HepG2 (cell line): ENCODE data around the gene CORO7. TPM values are rescaled to one million over a fixed set of nuclear protein-coding genes. Genes with fewer than 3 reads are reported as not detected.

Experiments
- CAMTA2 ChIP-seq: sonication (generic); formaldehyde crosslinking; IDR thresholded peaks from 2 replicates; pipeline ENCODE4 v1.4.0; 2020; ENCODE audit warnings: mild to moderate bottlenecking, missing genetic modification reagents, borderline replicate concordance
- CREB1 ChIP-seq, 2 experiments: fragments of 450-650 bp in 1 of 2; IDR thresholded peaks; 2 replicates each; pipeline ENCODE4 v1.6.1; 2016 to 2017; ENCODE audit warnings: control low read depth in 1 of 2, mild to moderate bottlenecking in 1 of 2, missing compliant biosample characterization in 1 of 2, missing genetic modification characterization in 1 of 2
- KDM4B ChIP-seq: sonication (generic); formaldehyde crosslinking; IDR thresholded peaks from 2 replicates; pipeline ENCODE4 v1.4.0; 2020; ENCODE audit warnings: missing genetic modification reagents
- MED1 ChIP-seq: sonication (generic); formaldehyde crosslinking; IDR thresholded peaks from 2 replicates; pipeline ENCODE4 v1.4.0; 2020; ENCODE audit warnings: missing genetic modification reagents
- NCOA1 ChIP-seq: sonication (generic); formaldehyde crosslinking; IDR thresholded peaks from 2 replicates; pipeline ENCODE4 v1.9.0; 2021; ENCODE audit warnings: missing genetic modification reagents
- PATZ1 ChIP-seq: sonication (generic); formaldehyde crosslinking; IDR thresholded peaks from 2 replicates; pipeline ENCODE4 v1.4.0; 2020; ENCODE audit warnings: missing genetic modification reagents
- PHF21A ChIP-seq: sonication (generic); formaldehyde crosslinking; IDR thresholded peaks from 2 replicates; pipeline ENCODE4 v1.5.0; 2020; ENCODE audit warnings: mild to moderate bottlenecking, missing genetic modification reagents
- PRPF4 ChIP-seq: fragments of 200-400 bp; formaldehyde crosslinking; IDR thresholded peaks from 2 replicates; pipeline ENCODE4 v1.6.1; 2016; ENCODE audit warnings: low read length, low read depth; ENCODE audit not compliant: poor library complexity, severe bottlenecking
- SIX4 ChIP-seq: sonication (generic); formaldehyde crosslinking; IDR thresholded peaks from 2 replicates; pipeline ENCODE4 v1.4.0; 2020; ENCODE audit warnings: missing genetic modification reagents
- ZBTB44 ChIP-seq: sonication (generic); formaldehyde crosslinking; IDR thresholded peaks from 2 replicates; pipeline ENCODE4 v1.4.0; 2020; ENCODE audit warnings: missing genetic modification reagents
- ZFY ChIP-seq: sonication (generic); formaldehyde crosslinking; IDR thresholded peaks from 2 replicates; pipeline ENCODE4 v1.4.0; 2020; ENCODE audit warnings: missing genetic modification reagents
- ZNF451 ChIP-seq: sonication (generic); formaldehyde crosslinking; IDR thresholded peaks from 2 replicates; pipeline ENCODE4 v1.5.0; 2020; ENCODE audit warnings: mild to moderate bottlenecking, missing genetic modification reagents
- ZNF670 ChIP-seq: sonication (generic); formaldehyde crosslinking; IDR thresholded peaks from 2 replicates; pipeline ENCODE4 v1.8.0; 2022; ENCODE audit warnings: mild to moderate bottlenecking, missing genetic modification reagents, borderline replicate concordance
- ZNF772 ChIP-seq: sonication (generic); formaldehyde crosslinking; IDR thresholded peaks from 2 replicates; pipeline ENCODE4 v1.5.0; 2020; ENCODE audit warnings: mild to moderate bottlenecking, missing genetic modification reagents
- ZNF773 ChIP-seq: sonication (generic); formaldehyde crosslinking; IDR thresholded peaks from 2 replicates; pipeline ENCODE4 v1.4.0; 2020; ENCODE audit warnings: missing genetic modification reagents, borderline replicate concordance
- polyA plus RNA-seq, 8 experiments: library from polyadenylated mRNA; depleted of rRNA in 3 of 8; stranded (reverse) in 7 of 8; unstranded in 1 of 8; fragments of >200 nt; fragmentation: Illumina TruSeq in 4 of 8; extraction: Trizol in 4 of 8; gene quantifications; 2 replicates each; pipeline versions ENCODE4 v1.2.1 to v1.2.3, GENCODE V29; 2011 to 2016; ENCODE audit warnings: low read depth in 4 of 8, missing spikeins in 1 of 8, mixed read lengths in 1 of 8; ENCODE audit not compliant: insufficient read depth in 1 of 8
- total RNA-seq, 5 experiments: library from RNA; depleted of rRNA; stranded (reverse); fragments of >200 nt; fragmentation: Illumina TruSeq; extraction: Trizol; gene quantifications; 2 replicates each; pipeline ENCODE4 v1.2.3, GENCODE V29; 2016; ENCODE audit warnings: low read depth in 1 of 5
- TF ChIP-seq, protein P1 (sequence below): IDR thresholded peaks from 2 replicates; pipeline ENCODE4 v1.4.0; 2020; ENCODE audit warnings: mild to moderate bottlenecking, missing genetic modification reagents
- TF ChIP-seq, protein P2 (sequence below): sonication (generic); formaldehyde crosslinking; IDR thresholded peaks from 2 replicates; pipeline ENCODE4 v1.4.0; 2020; ENCODE audit warnings: mild to moderate bottlenecking, missing genetic modification reagents

CORO7 gene
- total and polyA plus RNA-seq, 2 of the 13 experiments (the other 11 are each of a cell fraction or from before 2014, with no cell fraction given): 9.9 to 14.3 TPM

GRCh38 chr16:4328046-4328781 lies 88.2 kb downstream of the CORO7 start (continued):
- TF ChIP-seq, protein P1, sequence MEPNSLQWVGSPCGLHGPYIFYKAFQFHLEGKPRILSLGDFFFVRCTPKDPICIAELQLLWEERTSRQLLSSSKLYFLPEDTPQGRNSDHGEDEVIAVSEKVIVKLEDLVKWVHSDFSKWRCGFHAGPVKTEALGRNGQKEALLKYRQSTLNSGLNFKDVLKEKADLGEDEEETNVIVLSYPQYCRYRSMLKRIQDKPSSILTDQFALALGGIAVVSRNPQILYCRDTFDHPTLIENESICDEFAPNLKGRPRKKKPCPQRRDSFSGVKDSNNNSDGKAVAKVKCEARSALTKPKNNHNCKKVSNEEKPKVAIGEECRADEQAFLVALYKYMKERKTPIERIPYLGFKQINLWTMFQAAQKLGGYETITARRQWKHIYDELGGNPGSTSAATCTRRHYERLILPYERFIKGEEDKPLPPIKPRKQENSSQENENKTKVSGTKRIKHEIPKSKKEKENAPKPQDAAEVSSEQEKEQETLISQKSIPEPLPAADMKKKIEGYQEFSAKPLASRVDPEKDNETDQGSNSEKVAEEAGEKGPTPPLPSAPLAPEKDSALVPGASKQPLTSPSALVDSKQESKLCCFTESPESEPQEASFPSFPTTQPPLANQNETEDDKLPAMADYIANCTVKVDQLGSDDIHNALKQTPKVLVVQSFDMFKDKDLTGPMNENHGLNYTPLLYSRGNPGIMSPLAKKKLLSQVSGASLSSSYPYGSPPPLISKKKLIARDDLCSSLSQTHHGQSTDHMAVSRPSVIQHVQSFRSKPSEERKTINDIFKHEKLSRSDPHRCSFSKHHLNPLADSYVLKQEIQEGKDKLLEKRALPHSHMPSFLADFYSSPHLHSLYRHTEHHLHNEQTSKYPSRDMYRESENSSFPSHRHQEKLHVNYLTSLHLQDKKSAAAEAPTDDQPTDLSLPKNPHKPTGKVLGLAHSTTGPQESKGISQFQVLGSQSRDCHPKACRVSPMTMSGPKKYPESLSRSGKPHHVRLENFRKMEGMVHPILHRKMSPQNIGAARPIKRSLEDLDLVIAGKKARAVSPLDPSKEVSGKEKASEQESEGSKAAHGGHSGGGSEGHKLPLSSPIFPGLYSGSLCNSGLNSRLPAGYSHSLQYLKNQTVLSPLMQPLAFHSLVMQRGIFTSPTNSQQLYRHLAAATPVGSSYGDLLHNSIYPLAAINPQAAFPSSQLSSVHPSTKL (CRISPR knock-in tag): peak; percentile 64; the same call in 1 of the 2 replicates
- TF ChIP-seq ZNF451 (CRISPR knock-in tag) (peak; percentile 65; the same call in 1 of the 2 replicates), KDM4B (CRISPR knock-in tag) (peak; percentile 80; the same call in 1 of the 2 replicates), CAMTA2 (CRISPR knock-in tag) (no peak), ZNF670 (CRISPR knock-in tag) (peak; percentile 28; the same call in 1 of the 2 replicates), NCOA1 (CRISPR knock-in tag) (no peak), ZNF772 (peak; percentile 83), PHF21A (CRISPR knock-in tag) (peak; percentile 59; the same call in 1 of the 2 replicates), ZBTB44 (CRISPR knock-in tag) (no peak), CREB1 (IDR thresholded peaks at IDR 0.05) (no peak), CREB1 (CRISPR knock-in tag; IDR thresholded peaks at IDR 0.05) (no peak), ZFY (CRISPR knock-in tag) (peak; percentile 90), PRPF4 (no peak), SIX4 (no peak), ZNF773 (peak; percentile 60; the same call in 1 of the 2 replicates), PATZ1 (CRISPR knock-in tag) (peak; percentile 97), MED1 (CRISPR knock-in tag) (peak; percentile 82)
- TF ChIP-seq, protein P2, sequence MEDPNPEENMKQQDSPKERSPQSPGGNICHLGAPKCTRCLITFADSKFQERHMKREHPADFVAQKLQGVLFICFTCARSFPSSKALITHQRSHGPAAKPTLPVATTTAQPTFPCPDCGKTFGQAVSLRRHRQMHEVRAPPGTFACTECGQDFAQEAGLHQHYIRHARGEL (CRISPR knock-in tag): 0 out of 2 replicates have a peak, but pooled peaks have one; percentile 36
